Brain microvascular endothelial cell (primary cell): ENCODE results near the gene RBPJL.
A peak's percentile ranks its signal among the peaks of the same experiment; 100 is the strongest.
"Not testable (repeated sequence)": the region's sequence is repeated elsewhere in the genome, so short reads cannot be mapped to it uniquely, and the experiment has no call there.

Source experiments
- DNase-seq: peaks from one replicate; pipeline ENCODE4 v3.0.0-alpha.2; 2020
- H3K27ac ChIP-seq: fragments of 250-450 bp; sonication (Bioruptor Pico); 2 replicates; pipeline ENCODE4 v1.5.1; 2020; ENCODE audit warnings: mild to moderate bottlenecking, moderate library complexity
- H3K27me3 ChIP-seq: fragments of 250-450 bp; sonication (Bioruptor Pico); replicated peaks from 2 replicates; pipeline ENCODE4 v1.5.1; 2020; ENCODE audit warnings: mild to moderate bottlenecking
- H3K36me3 ChIP-seq: fragments of 250-450 bp; sonication (Bioruptor Pico); replicated peaks from 2 replicates; pipeline ENCODE4 v1.5.1; 2020; ENCODE audit warnings: mild to moderate bottlenecking
- H3K4me3 ChIP-seq: 2 replicates; pipeline ENCODE4 v1.5.1; 2011; ENCODE audit warnings: low read depth, mild to moderate bottlenecking, control low read depth, low read length, moderate library complexity
- CTCF ChIP-seq: IDR thresholded peaks from 2 replicates; pipeline ENCODE4 v1.5.1; 2011; ENCODE audit warnings: low read depth, mild to moderate bottlenecking, moderate library complexity, low read length, control low read depth, inconsistent platforms; ENCODE audit errors: missing control alignments
- in situ Hi-C: cut with HindIII; loops from 2 replicates; pipeline ENCODE4 v1.10.0; 2017; ENCODE audit warnings: low sequenced_read_pairs, low pct_ligation_motif_present

Gene RBPJL

GRCh38 chr20:45346291-45346718, 39.7 kb downstream of the RBPJL start:
- TF ChIP-seq CTCF: no peak
- DNase-seq: no peak
- in situ Hi-C loops: no loop called here
- Histone ChIP-seq H3K27me3 (no peaks in the 10 kb centered on the region), H3K4me3 (peak overlapping the region; percentile 83), H3K27ac (no peak overlapping the region), H3K36me3 (peaks cover 4% of the 10 kb centered on the region)

DNA sequence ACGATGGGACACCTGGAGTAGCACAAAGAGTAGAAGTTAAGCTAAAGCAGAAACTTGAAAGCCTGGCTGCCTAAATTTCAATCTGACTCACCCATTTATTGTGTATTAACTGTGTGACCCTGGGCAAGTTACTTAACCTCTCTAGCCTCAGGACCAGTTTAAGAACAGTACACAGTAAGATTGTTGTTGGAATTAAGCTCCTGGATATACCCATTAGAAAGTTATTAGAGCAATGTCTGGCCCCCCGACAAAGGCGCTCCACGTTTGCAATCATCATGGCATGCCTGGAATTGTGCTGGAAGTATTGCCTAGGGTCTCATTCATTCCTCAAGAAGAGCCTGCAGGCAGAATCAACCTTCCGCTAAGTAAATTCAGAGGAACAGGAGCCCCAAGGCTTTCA, 40.2 kb downstream of the RBPJL start:
- Histone ChIP-seq H3K36me3 (peaks cover 4% of the 10 kb centered on the region), H3K4me3 (peak overlapping the region; percentile 83), H3K27ac (no peak overlapping the region), H3K27me3 (no peaks in the 10 kb centered on the region)
- no peak for DNase-seq
- TF ChIP-seq CTCF: no peak
- in situ Hi-C loops: no loop called here

DNA sequence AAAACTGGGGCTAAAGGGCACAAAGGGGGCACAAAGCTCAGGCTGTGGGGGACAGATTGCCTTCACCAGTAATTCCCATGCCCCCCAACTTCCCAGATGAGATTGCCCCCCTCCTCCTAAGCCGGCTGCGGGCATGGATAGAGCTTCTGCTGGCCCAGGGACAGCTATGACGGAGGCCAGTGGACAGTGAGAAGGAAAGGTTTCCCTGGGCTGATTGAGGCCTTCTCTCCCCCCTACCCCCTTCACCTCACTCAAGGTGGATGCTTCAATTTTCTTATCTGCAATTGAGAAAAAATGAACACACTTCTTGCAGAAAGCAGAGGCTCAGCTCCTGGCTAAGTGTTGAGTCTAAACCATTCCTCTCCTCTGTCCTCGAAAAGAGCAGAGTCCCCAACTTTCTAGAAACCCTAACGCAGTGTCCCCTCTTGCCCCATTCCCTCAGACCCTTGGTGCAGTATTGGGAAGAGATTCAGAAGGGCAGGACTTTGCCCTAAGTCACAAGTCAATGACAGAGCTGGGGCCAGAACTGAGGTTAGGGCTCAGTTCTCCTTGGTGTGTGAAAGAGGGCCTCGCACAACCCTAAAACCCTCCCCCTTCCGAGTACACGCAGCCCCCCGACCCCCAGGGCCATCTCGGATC, 40.8 kb downstream of the RBPJL start:
- in situ Hi-C loops: no loop called here
- H3K27ac ChIP-seq: peak overlapping the region; percentile 86

DNA sequence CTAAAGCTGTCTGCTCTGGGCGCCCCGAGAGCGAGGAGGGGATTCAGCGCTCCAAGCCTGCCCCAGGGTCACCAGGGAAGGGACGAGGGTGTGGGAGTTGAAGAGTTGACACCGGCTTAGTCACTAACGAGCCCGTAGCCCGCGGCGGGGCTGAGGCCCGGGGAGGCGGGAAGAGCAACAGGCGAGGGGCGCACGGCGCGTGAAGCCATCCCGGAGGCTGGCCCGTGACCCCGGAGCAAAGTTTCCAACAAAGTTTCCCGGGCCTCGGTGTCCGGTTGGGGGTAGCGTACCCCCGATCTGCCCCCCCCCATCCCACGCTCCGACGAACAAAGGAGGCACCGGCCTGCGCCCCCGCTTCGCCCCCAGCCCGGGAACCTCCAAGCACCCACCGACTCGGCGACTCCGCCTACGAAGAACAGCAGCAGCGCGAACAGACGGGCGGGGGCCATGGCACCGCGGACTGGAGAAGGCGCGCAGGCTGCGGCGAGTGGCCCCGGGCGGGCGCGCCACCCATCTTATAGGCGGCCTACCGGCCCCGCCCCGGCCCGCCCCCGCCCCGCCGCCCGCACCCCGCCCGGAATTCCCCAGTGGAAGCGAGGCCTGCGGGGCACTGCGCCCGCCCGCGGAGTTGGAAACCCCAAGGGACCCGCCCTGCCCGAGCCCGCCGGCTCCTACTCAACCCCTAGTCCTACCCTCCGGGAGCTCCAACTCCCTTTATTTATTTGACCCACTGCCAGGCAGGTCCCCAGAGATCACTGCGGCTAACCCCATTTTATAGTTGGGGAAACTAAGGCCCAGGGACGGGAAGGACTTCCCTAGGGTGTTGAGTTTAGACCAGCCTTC, 41.5 kb downstream of the RBPJL start, which contains the start of gene SDC4:
SDC4 (minus strand) TSS at position 489 of the 843 bp plus-strand sequence; CDS start at position 449, 40 bp downstream.
- Histone ChIP-seq H3K4me3 (peak within 1 kb of the TSS; percentile 83), H3K36me3 (peaks cover 4% of the 10 kb centered on the region), H3K27me3 (no peaks in the 10 kb centered on the region), H3K27ac (peak within 1 kb of the TSS; percentile 86)
- no peak for TF ChIP-seq CTCF
- in situ Hi-C loops: no loop called here
- no peak for DNase-seq

More for the DNA sequence above, 40.8 kb downstream of the RBPJL start:
- no peak for TF ChIP-seq CTCF
- Histone ChIP-seq H3K27me3 (no peaks in the 10 kb centered on the region), H3K4me3 (peak overlapping the region; percentile 83), H3K36me3 (peaks cover 4% of the 10 kb centered on the region)
- no peak for DNase-seq

- H3K27ac ChIP-seq: no peak overlapping the region
- H3K4me3 ChIP-seq: no peak overlapping the region
- no peak for TF ChIP-seq CTCF
- no peak for DNase-seq
- in situ Hi-C loops: no loop called here
- H3K36me3 ChIP-seq: no peaks in the 10 kb centered on the region
- H3K27me3 ChIP-seq: no peaks in the 10 kb centered on the region
These were observed 43.6 kb downstream of the RBPJL start for GRCh38 chr20:45350217-45350616.

DNA sequence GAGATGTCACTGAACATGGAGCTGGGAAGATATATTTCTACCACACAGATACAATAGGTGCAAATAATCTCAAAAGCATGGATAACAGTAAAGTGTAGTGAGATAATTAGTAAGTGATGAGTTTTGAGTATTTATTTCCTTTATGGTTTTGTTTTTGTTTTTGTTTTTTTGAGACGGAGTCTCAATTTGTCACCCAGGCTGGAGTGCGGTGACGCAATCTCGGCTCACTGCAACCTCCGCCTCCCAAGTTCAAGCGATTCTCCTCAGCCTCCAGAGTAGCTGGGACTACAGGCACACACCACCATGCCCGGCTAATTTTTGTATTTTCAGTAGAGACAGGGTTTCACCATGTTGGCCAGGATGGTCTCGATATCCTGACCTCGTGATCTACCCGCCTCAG, 44.2 kb downstream of the RBPJL start:
- in situ Hi-C loops, DNase-seq, H3K4me3 ChIP-seq, H3K27ac ChIP-seq, H3K36me3 ChIP-seq, H3K27me3 ChIP-seq: not testable (repeated sequence)
